Body of pancreas (tissue), 4 donors: ENCODE data around the gene NR2C2.

ENCODE experiments used
- POLR2A ChIP-seq, 3 donors: fragments of 450-650 bp; IDR thresholded peaks; one replicate each; pipeline ENCODE4 v1.6.1; 2016; ENCODE audit warnings: antibody characterized with exemption in 3 of 3, mild to moderate bottlenecking in 2 of 3
- TF ChIP-seq, protein P1 (sequence below), 7 experiments: fragments of 450-650 bp in 4 of 7; fragments of 200-600 bp in 3 of 7; sonication (generic) in 3 of 7; IDR thresholded peaks; one replicate each; pipeline ENCODE4 v1.5.1; 2016 to 2019; ENCODE audit warnings: antibody characterized with exemption in 7 of 7

GRCh38 chr3:14929310-14930074 is 17.9 kb upstream of the NR2C2 start:
- TF ChIP-seq POLR2A (IDR thresholded peaks at IDR 0.05) = no peak
- TF ChIP-seq, protein P1, sequence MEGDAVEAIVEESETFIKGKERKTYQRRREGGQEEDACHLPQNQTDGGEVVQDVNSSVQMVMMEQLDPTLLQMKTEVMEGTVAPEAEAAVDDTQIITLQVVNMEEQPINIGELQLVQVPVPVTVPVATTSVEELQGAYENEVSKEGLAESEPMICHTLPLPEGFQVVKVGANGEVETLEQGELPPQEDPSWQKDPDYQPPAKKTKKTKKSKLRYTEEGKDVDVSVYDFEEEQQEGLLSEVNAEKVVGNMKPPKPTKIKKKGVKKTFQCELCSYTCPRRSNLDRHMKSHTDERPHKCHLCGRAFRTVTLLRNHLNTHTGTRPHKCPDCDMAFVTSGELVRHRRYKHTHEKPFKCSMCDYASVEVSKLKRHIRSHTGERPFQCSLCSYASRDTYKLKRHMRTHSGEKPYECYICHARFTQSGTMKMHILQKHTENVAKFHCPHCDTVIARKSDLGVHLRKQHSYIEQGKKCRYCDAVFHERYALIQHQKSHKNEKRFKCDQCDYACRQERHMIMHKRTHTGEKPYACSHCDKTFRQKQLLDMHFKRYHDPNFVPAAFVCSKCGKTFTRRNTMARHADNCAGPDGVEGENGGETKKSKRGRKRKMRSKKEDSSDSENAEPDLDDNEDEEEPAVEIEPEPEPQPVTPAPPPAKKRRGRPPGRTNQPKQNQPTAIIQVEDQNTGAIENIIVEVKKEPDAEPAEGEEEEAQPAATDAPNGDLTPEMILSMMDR (IDR thresholded peaks at IDR 0.05) = no peak
